ENCODE data around the gene SUCLG2. TPM values are rescaled to one million over a fixed set of nuclear protein-coding genes. Genes with fewer than 3 reads are reported as not detected.

SUCLG2 gene
- total RNA-seq, 3 donors from 2014 or later (not counting 1 experiment from before 2014, with no cell fraction given) = 43.6 to 55.8 (median 49.9) TPM

DNA sequence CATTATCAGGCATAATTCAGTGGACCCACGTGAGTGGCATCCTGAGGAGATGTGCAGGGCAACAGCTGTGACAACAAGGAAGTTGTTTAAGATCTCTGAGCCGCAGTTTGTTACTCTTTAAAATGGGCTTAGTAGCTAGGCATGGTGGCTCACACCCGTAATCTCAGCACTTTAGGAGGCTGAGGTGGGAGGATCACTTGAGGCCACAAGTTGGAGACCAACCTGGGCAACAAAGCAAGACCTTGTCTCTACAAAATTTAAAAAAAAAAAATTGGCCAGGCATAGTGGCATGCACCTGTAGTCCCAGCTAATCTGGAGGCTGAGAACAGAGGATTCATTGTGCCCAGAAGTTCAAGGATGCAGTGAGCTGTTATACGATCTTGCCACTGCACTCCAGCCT, 12.2 kb downstream of the SUCLG2 start:
- H3K36me3 Mint-ChIP-seq = no peaks in the 10 kb centered on the region
- ATAC-seq (no peak), DNase-seq (no peak)
- no peaks in the 10 kb centered on the region for H3K4me1 ChIP-seq (ENCODE audit: control insufficient read depth, insufficient read depth, low read length)
- no peak overlapping the region for H3K27ac ChIP-seq (ENCODE audit: low read length)
- H3K4me3 ChIP-seq (ENCODE audit: low read length) = no peak overlapping the region
- H3K27ac Mint-ChIP-seq = no peak overlapping the region
- H3K27me3 ChIP-seq (ENCODE audit: control insufficient read depth, insufficient read depth, low read length) = no peaks in the 10 kb centered on the region
- H3K4me1 Mint-ChIP-seq = peaks cover 59 to 67% of the 10 kb centered on the region in 2 donors
- H3K4me3 Mint-ChIP-seq = no peak overlapping the region
- H3K9me3 Mint-ChIP-seq = no peaks in the 10 kb centered on the region
- H3K36me3 ChIP-seq (ENCODE audit: control insufficient read depth, insufficient read depth, low read length) = peaks cover 4% of the 10 kb centered on the region
- no peaks in the 10 kb centered on the region for H3K27me3 Mint-ChIP-seq (ENCODE audit: low read depth in 2 of 2)
- WGBS (ENCODE audit: insufficient coverage) = 96% methylated on average over 3 of the region's 4 CpGs
- intact Hi-C loops (cut with micrococcal nuclease) = no loop called here
- TF ChIP-seq, protein P1, sequence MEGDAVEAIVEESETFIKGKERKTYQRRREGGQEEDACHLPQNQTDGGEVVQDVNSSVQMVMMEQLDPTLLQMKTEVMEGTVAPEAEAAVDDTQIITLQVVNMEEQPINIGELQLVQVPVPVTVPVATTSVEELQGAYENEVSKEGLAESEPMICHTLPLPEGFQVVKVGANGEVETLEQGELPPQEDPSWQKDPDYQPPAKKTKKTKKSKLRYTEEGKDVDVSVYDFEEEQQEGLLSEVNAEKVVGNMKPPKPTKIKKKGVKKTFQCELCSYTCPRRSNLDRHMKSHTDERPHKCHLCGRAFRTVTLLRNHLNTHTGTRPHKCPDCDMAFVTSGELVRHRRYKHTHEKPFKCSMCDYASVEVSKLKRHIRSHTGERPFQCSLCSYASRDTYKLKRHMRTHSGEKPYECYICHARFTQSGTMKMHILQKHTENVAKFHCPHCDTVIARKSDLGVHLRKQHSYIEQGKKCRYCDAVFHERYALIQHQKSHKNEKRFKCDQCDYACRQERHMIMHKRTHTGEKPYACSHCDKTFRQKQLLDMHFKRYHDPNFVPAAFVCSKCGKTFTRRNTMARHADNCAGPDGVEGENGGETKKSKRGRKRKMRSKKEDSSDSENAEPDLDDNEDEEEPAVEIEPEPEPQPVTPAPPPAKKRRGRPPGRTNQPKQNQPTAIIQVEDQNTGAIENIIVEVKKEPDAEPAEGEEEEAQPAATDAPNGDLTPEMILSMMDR (IDR thresholded peaks at IDR 0.05) = no peak
- H3K9me3 ChIP-seq (ENCODE audit: control insufficient read depth, insufficient read depth, low read length) = no peaks in the 10 kb centered on the region

DNA sequence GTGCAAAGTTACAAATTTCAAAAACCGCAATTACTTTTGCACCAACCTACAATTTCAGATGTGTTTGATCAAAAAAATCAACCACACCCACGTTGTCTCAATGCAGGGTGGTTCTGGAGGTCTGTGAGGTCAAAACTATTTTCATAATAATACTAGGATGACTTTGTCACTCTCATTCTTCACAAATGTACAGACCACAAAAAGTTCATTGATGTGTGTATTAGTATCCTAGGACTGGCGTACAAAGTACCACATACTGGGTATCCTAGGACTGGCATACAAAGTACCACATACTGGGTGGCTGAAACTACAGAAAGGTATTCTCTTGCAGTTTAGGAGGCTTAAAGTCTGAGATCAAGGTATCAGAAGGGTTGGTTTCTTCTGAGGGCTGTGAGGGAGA, 13.0 kb downstream of the SUCLG2 start:
- no peak overlapping the region for H3K27ac Mint-ChIP-seq
- H3K36me3 Mint-ChIP-seq = no peaks in the 10 kb centered on the region
- intact Hi-C loops (cut with micrococcal nuclease) = no loop called here

DNA sequence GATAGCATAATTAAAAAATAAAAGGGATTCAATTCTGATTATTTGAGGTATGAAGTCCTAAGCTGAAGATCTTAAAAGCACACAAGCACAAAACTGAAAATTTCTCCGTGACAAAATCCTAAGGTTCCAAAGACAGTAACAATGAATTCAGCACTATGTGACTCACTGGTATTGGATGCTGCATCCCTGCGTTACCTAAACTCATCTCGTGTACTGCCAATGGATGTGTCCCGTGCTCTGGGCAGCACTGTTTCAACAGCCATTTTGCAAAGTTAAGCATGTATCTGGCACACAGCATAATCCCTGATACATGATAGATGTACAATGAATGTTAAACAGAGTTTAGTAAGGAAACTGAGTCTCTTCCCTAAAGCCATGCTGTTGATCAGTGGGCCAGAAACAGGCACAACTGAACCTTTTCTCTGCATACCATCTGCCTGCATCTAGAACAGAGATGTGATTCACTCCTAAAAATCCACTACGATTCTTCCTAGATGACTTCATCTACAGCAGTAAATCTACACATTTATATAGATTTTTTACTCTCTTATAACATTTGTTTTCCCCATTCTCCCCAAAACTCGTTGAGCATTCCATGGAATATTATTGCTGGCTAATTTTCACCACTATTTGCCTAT, 14.3 kb downstream of the SUCLG2 start:
- H3K4me1 Mint-ChIP-seq = peaks cover 56 to 64% of the 10 kb centered on the region in 2 donors
- no peak overlapping the region for H3K27ac ChIP-seq (ENCODE audit: low read length)
- ATAC-seq (no peak), DNase-seq (no peak)
- no peak overlapping the region for H3K4me3 ChIP-seq (ENCODE audit: low read length)
- H3K27ac Mint-ChIP-seq = no peak overlapping the region
- no peaks in the 10 kb centered on the region for H3K4me1 ChIP-seq (ENCODE audit: control insufficient read depth, insufficient read depth, low read length)
- intact Hi-C loops (cut with micrococcal nuclease) = no loop called here
- TF ChIP-seq, protein P1 (IDR thresholded peaks at IDR 0.05) = no peak
- no peaks in the 10 kb centered on the region for H3K9me3 Mint-ChIP-seq
- no peaks in the 10 kb centered on the region for H3K27me3 Mint-ChIP-seq (ENCODE audit: low read depth in 2 of 2)
- H3K9me3 ChIP-seq (ENCODE audit: control insufficient read depth, insufficient read depth, low read length) = no peaks in the 10 kb centered on the region
- WGBS (ENCODE audit: insufficient coverage) = 98% methylated on average over 6 of the region's 6 CpGs
- no peak overlapping the region for H3K4me3 Mint-ChIP-seq
- H3K27me3 ChIP-seq (ENCODE audit: control insufficient read depth, insufficient read depth, low read length) = no peaks in the 10 kb centered on the region
- no peaks in the 10 kb centered on the region for H3K36me3 Mint-ChIP-seq
- peaks cover 6% of the 10 kb centered on the region for H3K36me3 ChIP-seq (ENCODE audit: control insufficient read depth, insufficient read depth, low read length)

More for the DNA sequence above, 13.0 kb downstream of the SUCLG2 start:
- DNase-seq (no peak), ATAC-seq (no peak)
- Histone ChIP-seq H3K27me3 (ENCODE audit: control insufficient read depth, insufficient read depth, low read length) (no peaks in the 10 kb centered on the region), H3K9me3 (ENCODE audit: control insufficient read depth, insufficient read depth, low read length) (no peaks in the 10 kb centered on the region), H3K4me1 (ENCODE audit: control insufficient read depth, insufficient read depth, low read length) (no peaks in the 10 kb centered on the region), H3K4me3 (ENCODE audit: low read length) (no peak overlapping the region), H3K27ac (ENCODE audit: low read length) (no peak overlapping the region), H3K36me3 (ENCODE audit: control insufficient read depth, insufficient read depth, low read length) (peaks cover 6% of the 10 kb centered on the region)
- 100% methylated on average over 1 of the region's 3 CpGs for WGBS (ENCODE audit: insufficient coverage)
- Mint-ChIP-seq H3K9me3 (no peaks in the 10 kb centered on the region), H3K4me1 (peaks cover 52 to 61% of the 10 kb centered on the region in 2 donors), H3K27me3 (ENCODE audit: low read depth in 2 of 2) (no peaks in the 10 kb centered on the region), H3K4me3 (no peak overlapping the region)
- TF ChIP-seq, protein P1 (IDR thresholded peaks at IDR 0.05) = no peak

Data from natural killer cell (primary cell).